HG02973 (cell line): ENCODE data around the gene NRARP.
"Not testable (repeated sequence)": the region's sequence is repeated elsewhere in the genome, so short reads cannot be mapped to it uniquely, and the experiment has no call there.

Experiments used
- ATAC-seq: cut with Tn5 transposase; IDR thresholded peaks from one replicate; pipeline ENCODE4 v1.9.1; 2021; ENCODE audit warnings: moderate library complexity; ENCODE audit not compliant: unreplicated experiment

NRARP gene

GRCh38 chr9:137265496-137266161 lies 36.4 kb downstream of the NRARP start:
- ATAC-seq = no peak

- no peak for ATAC-seq
These were observed 38.0 kb downstream of the NRARP start for GRCh38 chr9:137264067-137264466.

GRCh38 chr9:137263506-137263905 lies 38.6 kb downstream of the NRARP start:
- ATAC-seq = no peak

GRCh38 chr9:137262909-137263285 lies 39.2 kb downstream of the NRARP start:
- ATAC-seq = no peak

GRCh38 chr9:137262173-137262908 lies 39.7 kb downstream of the NRARP start:
- ATAC-seq = not testable (repeated sequence)

GRCh38 chr9:137256856-137257255 lies 45.2 kb downstream of the NRARP start:
- no peak for ATAC-seq

- ATAC-seq = no peak
These were observed 45.7 kb downstream of the NRARP start for GRCh38 chr9:137256362-137256761.

- ATAC-seq = peak; percentile 7
These were observed 46.5 kb downstream of the NRARP start for GRCh38 chr9:137255448-137256114.

- ATAC-seq = peak; percentile 68
These were observed 47.2 kb downstream of the NRARP start, which contains the start of gene NELFB for GRCh38 chr9:137254624-137255447. Gene NELFB, plus strand, starts transcription at chr9:137255327.

GRCh38 chr9:137253717-137254623 lies 48.1 kb downstream of the NRARP start:
- ATAC-seq = no peak

GRCh38 chr9:137252555-137253506 lies 49.2 kb downstream of the NRARP start:
- no peak for ATAC-seq

GRCh38 chr9:137251490-137252268 lies 50.4 kb downstream of the NRARP start:
- ATAC-seq = no peak

- no peak for ATAC-seq
These were observed 50.9 kb downstream of the NRARP start, which contains the start of gene STPG3 for GRCh38 chr9:137251194-137251461. Gene STPG3, plus strand, starts transcription at chr9:137251286. Its CDS starts 1 bp downstream, at chr9:137251287.

- ATAC-seq = no peak
These were observed 51.5 kb downstream of the NRARP start for GRCh38 chr9:137250329-137251193.
